Esophagus squamous epithelium (tissue), 4 donors: Measurements from ENCODE around the gene GFI1B.

Source experiments
- POLR2A ChIP-seq, 4 donors: fragments of 450-650 bp; IDR thresholded peaks; one replicate each; pipeline ENCODE4 v1.6.1; 2017; ENCODE audit warnings: antibody characterized with exemption in 4 of 4, mild to moderate bottlenecking in 4 of 4, moderate library complexity in 3 of 4
- TF ChIP-seq, protein P1 (sequence below), 6 experiments: fragments of 450-650 bp in 4 of 6; fragments of 200-600 bp in 2 of 6; sonication (generic) in 2 of 6; IDR thresholded peaks; one replicate each; pipeline ENCODE4 v1.5.1; 2016 to 2019; ENCODE audit warnings: antibody characterized with exemption in 6 of 6, mild to moderate bottlenecking in 4 of 6, moderate library complexity in 4 of 6

DNA sequence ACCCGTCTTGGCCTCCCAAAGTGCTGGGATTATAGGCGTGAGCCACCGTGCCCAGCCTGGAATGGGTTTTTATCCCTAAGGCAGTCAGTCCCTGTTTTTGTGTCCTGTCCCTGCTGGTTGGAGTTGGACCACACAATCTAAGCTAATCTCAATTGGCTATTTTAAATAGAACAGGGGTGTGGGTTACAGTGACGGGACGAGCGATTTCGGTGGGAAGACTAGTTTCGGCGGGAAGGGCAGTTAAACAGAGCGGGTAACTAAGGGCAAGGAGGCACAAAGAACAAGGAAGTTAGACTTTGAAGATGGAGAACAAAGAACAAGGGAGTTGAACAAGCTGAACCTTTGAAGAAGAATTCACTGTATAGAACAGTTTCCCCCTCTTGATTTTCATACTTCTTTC lies 53.7 kb downstream of the GFI1B start:
- TF ChIP-seq, protein P1, sequence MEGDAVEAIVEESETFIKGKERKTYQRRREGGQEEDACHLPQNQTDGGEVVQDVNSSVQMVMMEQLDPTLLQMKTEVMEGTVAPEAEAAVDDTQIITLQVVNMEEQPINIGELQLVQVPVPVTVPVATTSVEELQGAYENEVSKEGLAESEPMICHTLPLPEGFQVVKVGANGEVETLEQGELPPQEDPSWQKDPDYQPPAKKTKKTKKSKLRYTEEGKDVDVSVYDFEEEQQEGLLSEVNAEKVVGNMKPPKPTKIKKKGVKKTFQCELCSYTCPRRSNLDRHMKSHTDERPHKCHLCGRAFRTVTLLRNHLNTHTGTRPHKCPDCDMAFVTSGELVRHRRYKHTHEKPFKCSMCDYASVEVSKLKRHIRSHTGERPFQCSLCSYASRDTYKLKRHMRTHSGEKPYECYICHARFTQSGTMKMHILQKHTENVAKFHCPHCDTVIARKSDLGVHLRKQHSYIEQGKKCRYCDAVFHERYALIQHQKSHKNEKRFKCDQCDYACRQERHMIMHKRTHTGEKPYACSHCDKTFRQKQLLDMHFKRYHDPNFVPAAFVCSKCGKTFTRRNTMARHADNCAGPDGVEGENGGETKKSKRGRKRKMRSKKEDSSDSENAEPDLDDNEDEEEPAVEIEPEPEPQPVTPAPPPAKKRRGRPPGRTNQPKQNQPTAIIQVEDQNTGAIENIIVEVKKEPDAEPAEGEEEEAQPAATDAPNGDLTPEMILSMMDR (IDR thresholded peaks at IDR 0.05), result no peak
- TF ChIP-seq POLR2A (IDR thresholded peaks at IDR 0.05), result no peak
